Lower leg skin (tissue), 4 donors: Measurements from ENCODE around the gene UBE2J1. TPM values are rescaled to one million over a fixed set of nuclear protein-coding genes. Genes with fewer than 3 reads are reported as not detected.

ENCODE experiments used
- DNase-seq, 2 donors: peaks; one replicate each; pipeline ENCODE4 v3.0.0-alpha.2; 2019; ENCODE audit warnings: low spot score in 2 of 2
- H3K4me3 ChIP-seq: fragments of 200-600 bp; sonication (generic); 2 replicates; pipeline ENCODE4 v1.5.1; 2017; ENCODE audit warnings: mild to moderate bottlenecking, low read depth; ENCODE audit not compliant: poor library complexity, severe bottlenecking
- POLR2A ChIP-seq, 2 donors: fragments of 450-650 bp; IDR thresholded peaks; one replicate each; pipeline ENCODE4 v1.6.1; 2016 to 2017; ENCODE audit warnings: antibody characterized with exemption in 2 of 2, mild to moderate bottlenecking in 1 of 2, moderate library complexity in 1 of 2
- WGBS, 2 donors: methylation state at CpG; one replicate each; pipeline ENCODE4 v1.1.5; 2018; 5-methylcytosine and 5-hydroxymethylcytosine counted together
- intact Hi-C: fragments of 100-400 bp; cut with DNase I; formaldehyde crosslinking; loops from one replicate; pipeline ENCODE4 v1.15.0; 2023; ENCODE audit warnings: low total_unique reads
- total RNA-seq, 4 donors: library from RNA; depleted of rRNA; stranded (reverse); fragments of >200 nt; gene quantifications; one replicate each; pipeline ENCODE4 v1.1.0, GENCODE V29; 2016
- TF ChIP-seq, protein P1 (sequence below), 3 donors: fragments of 450-650 bp; IDR thresholded peaks; one replicate each; pipeline ENCODE4 v1.5.1; 2016; ENCODE audit warnings: antibody characterized with exemption in 3 of 3, mild to moderate bottlenecking in 3 of 3, moderate library complexity in 2 of 3

UBE2J1 gene
- total RNA-seq, 4 donors from 2014 or later: 15.9 to 26.7 (median 22.6) TPM

DNA sequence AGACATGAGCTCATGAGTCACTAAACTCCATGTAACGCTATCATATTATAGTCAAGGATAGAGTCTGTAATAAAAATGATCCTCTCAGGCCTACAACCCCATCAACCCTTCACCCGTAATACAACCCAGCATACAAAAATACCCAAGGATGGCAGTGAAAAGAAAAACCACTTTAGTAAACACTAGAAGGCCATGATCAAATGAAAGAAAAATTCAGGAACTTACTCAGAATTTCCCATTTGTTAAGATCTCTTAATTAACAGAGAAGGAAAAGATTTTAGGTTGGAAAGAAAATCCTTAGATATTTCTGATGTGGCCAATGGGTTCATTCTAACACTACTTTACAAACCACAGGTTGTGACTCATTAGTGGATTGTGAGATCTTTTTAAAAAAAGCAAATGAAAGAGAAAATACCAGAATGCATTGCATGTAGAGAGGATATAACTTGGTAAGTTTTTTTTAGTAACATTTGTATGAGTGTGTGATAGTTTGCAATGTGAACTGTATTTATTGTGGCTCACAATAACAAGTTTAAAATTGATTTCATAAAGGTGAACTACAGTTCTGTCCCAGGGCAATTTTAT is 8.0 kb upstream of the UBE2J1 start:
- no peak for DNase-seq
- H3K4me3 ChIP-seq: no peak overlapping the region
- 98% methylated on average over 2 of the region's 2 CpGs for WGBS, 2 donors
- no peak for TF ChIP-seq POLR2A (IDR thresholded peaks at IDR 0.05)
- TF ChIP-seq, protein P1, sequence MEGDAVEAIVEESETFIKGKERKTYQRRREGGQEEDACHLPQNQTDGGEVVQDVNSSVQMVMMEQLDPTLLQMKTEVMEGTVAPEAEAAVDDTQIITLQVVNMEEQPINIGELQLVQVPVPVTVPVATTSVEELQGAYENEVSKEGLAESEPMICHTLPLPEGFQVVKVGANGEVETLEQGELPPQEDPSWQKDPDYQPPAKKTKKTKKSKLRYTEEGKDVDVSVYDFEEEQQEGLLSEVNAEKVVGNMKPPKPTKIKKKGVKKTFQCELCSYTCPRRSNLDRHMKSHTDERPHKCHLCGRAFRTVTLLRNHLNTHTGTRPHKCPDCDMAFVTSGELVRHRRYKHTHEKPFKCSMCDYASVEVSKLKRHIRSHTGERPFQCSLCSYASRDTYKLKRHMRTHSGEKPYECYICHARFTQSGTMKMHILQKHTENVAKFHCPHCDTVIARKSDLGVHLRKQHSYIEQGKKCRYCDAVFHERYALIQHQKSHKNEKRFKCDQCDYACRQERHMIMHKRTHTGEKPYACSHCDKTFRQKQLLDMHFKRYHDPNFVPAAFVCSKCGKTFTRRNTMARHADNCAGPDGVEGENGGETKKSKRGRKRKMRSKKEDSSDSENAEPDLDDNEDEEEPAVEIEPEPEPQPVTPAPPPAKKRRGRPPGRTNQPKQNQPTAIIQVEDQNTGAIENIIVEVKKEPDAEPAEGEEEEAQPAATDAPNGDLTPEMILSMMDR (IDR thresholded peaks at IDR 0.05): no peak
- intact Hi-C loops: no loop called here

DNA sequence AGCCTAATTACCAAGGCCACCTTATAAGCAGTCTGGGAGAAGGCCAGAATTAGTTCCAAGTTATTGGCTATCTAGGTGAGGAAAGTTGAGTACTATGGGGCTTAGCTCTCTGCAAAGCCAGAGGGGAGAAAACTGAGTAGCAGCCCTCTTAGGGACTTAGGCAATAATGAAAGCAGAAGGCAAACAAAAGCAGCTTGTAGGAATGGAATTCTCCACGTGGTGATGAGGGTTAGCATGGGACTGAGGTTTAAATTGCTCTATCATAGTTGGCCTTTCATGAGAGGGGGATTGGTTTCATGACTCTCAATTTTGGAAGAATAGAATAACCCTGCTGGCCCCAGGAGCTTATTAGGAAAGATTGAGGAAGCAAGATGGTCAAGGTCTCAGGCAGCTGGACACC is 7.0 kb upstream of the UBE2J1 start:
- no peak for TF ChIP-seq POLR2A (IDR thresholded peaks at IDR 0.05)
- TF ChIP-seq, protein P1 (IDR thresholded peaks at IDR 0.05): no peak
- H3K4me3 ChIP-seq: no peak overlapping the region
- intact Hi-C loops: no loop called here
- WGBS, 2 donors: 16 to 25% methylated on average over 1 of the region's 1 CpG
- no peak for DNase-seq

DNA sequence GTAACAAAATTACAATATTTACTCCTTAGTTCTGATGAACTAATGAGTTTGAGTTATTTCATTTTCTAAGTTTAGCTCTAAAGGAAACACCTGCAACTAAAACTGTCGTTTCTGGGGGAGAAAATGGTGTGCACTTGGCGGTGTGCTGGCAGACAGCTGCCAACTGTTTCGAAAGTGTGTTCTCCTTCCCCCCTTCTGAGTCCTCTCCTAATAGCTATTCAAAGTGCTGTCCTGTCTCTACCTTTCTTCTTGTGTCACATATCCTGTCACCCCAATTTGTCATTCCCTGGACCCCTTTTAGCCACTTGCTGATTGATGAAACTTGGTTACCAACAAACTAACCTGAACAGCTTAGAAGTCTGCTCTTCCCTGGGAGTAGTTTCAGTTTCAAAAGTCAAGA is 4.9 kb upstream of the UBE2J1 start:
- no peak for DNase-seq
- intact Hi-C loops: no loop called here
- no peak overlapping the region for H3K4me3 ChIP-seq
- WGBS, 2 donors: 32 to 35% methylated on average over 3 of the region's 3 CpGs
- TF ChIP-seq, protein P1 (IDR thresholded peaks at IDR 0.05): no peak
- TF ChIP-seq POLR2A (IDR thresholded peaks at IDR 0.05): no peak

DNA sequence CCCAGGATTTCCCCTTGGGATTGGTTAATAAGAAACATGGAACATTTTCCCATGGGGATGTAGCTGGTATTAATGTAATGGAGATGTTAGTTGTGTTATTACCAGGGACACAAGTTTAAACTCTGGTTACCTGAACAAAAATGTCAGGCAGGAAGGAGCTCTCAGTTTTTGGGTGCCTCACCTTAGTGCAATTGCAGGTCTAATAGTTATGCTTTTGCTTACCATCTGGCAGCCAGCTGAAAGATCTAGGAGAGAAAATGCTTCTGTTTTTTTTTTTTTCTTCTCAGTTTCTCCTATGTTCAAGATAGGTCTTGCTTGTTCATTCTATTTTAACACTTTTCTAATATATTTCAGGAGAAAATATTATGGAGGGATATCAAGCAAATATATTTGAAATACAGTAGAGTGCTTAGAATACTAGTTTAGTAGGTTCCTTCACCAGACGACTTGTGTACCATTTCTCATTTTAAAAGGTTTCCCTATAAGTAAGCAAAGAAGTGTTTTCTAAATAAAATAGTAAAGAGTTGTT is 4.2 kb upstream of the UBE2J1 start:
- no peak for TF ChIP-seq POLR2A (IDR thresholded peaks at IDR 0.05)
- TF ChIP-seq, protein P1 (IDR thresholded peaks at IDR 0.05): no peak
- no peak overlapping the region for H3K4me3 ChIP-seq
- intact Hi-C loops: no loop called here
- DNase-seq: no peak
- 56% methylated on average over 1 of the region's 1 CpG for WGBS, 2 donors

DNA sequence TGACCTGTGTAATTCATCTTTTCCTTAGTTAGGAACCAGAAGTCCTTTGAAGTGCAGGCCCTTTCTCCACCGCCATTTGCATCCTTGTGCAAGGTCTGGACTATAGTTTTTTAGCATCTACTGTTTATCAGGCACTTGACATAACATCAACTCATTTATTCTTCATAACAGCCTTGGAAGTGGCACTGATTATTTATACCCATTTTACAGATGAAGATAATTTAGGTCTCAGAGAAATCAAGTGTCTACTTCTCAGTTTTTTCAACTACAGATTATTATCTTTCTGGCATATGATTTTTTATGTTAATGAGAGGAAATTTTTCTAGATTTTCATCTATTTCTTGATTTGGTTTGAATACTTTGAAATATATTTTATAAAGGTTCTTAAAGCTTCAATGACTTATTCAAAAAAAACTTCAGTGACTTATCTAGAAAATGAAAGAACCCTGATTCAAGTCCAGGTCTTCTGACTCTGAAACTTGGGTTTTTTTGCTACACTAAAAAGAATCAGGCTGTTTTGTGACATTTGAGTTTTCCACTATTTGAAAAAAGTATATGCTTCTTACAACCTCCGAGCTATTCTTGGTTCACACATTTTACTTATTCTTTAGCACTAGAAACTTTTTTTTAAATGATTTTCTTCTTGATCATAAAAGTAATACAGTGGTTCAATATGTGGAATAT is 3.1 kb upstream of the UBE2J1 start:
- no peak for DNase-seq
- TF ChIP-seq, protein P1 (IDR thresholded peaks at IDR 0.05): no peak
- no peak for TF ChIP-seq POLR2A (IDR thresholded peaks at IDR 0.05)
- 78 to 90% methylated on average over 2 of the region's 2 CpGs for WGBS, 2 donors
- no peak overlapping the region for H3K4me3 ChIP-seq
- intact Hi-C loops: no loop called here
